HCT116 (cell line): ENCODE results near the gene MAJIN. TPM values are rescaled to one million over a fixed set of nuclear protein-coding genes. Genes with fewer than 3 reads are reported as not detected.

Source experiments
- ATAC-seq: fragments of 200-7000 bp; cut with Tn5 transposase; 2 replicates; pipeline ENCODE4 v1.9.1; 2020; ENCODE audit warnings: mild to moderate bottlenecking, moderate library complexity
- BruUV-seq: library from RNA; stranded (reverse); fragments of 400-500 nt; replicated peaks from 2 replicates; lab custom pipeline; 2021; lab: Mats Ljungman, UMichigan
- CTCF ChIA-PET: fragments of 300-600 bp; sonication (Branson Sonifier 250); formaldehyde crosslinking; loops from one replicate; lab custom pipeline; 2021; ENCODE audit warnings: antibody characterized with exemption; lab: Charles Lee
- POLR2A ChIA-PET: fragments of 300-600, 350-600 bp; sonication (Branson Sonifier 250); formaldehyde crosslinking; loops from one replicate; lab custom pipeline; 2021; ENCODE audit warnings: antibody characterized with exemption; lab: Charles Lee
- RAD21 ChIA-PET, 2 experiments: fragments of 300-600 bp; sonication (Branson Sonifier 250); formaldehyde crosslinking; loops; one replicate each; lab custom pipeline; 2023; ENCODE audit warnings: low total read pairs in 2 of 2; ENCODE audit not compliant: uncharacterized antibody in 2 of 2, unreplicated experiment in 2 of 2, low non-redundant PET in 1 of 2; lab: Charles Lee
- DNase-seq: peaks from one replicate; pipeline ENCODE4 v3.0.0-alpha.2; 2010; ENCODE audit warnings: low read depth, low spot score
- H2AFZ ChIP-seq: fragments of 200-600 bp; shearing (Covaris generic), sonication (generic); 2 replicates; pipeline ENCODE4 v1.6.1; 2017; ENCODE audit warnings: low read depth, mixed run types, mixed read lengths, antibody characterized with exemption, low read length; ENCODE audit not compliant: poor library complexity, severe bottlenecking
- H3K27ac ChIP-seq: 2 replicates; pipeline ENCODE4 v1.5.1; 2012; ENCODE audit warnings: low read depth, low read length
- H3K27me3 ChIP-seq: fragments of 200-600 bp; sonication (generic); 2 replicates; pipeline ENCODE4 v1.6.1; 2016; ENCODE audit warnings: mixed run types, low read length, mixed read lengths; ENCODE audit not compliant: insufficient read depth
- H3K36me3 ChIP-seq, 2 experiments: fragments of 200-500 bp in 1 of 2; fragments of 200-600 bp in 1 of 2; sonication (Bioruptor generic) in 1 of 2; sonication (generic) in 1 of 2; 2 replicates each; pipeline versions ENCODE4 v1.5.1 to v1.6.1; 2014 to 2016; ENCODE audit warnings: low read length in 2 of 2, inconsistent platforms in 1 of 2, mixed read lengths in 1 of 2, mixed run types in 1 of 2; ENCODE audit not compliant: insufficient read depth in 2 of 2, control insufficient read depth in 1 of 2
- H3K4me1 ChIP-seq, 2 experiments: fragments of 200-600 bp in 1 of 2; sonication (generic) in 1 of 2; 2 replicates each; pipeline versions ENCODE4 v1.5.1 to v1.6.1; 2012 to 2017; ENCODE audit warnings: low read length in 2 of 2, inconsistent platforms in 1 of 2, mild to moderate bottlenecking in 1 of 2, mixed read lengths in 1 of 2, mixed run types in 1 of 2, moderate library complexity in 1 of 2; ENCODE audit not compliant: insufficient read depth in 2 of 2, control insufficient read depth in 1 of 2
- H3K4me2 ChIP-seq: fragments of 200-600 bp; sonication (generic); 2 replicates; pipeline ENCODE4 v1.6.1; 2017; ENCODE audit warnings: mixed run types, low read length, mixed read lengths
- H3K4me3 ChIP-seq, 2 experiments: fragments of 200-600 bp in 1 of 2; sonication (generic) in 1 of 2; replicated peaks in 1 of 2; 2 replicates each; pipeline ENCODE4 v1.5.1; 2011 to 2016; ENCODE audit warnings: low read length in 2 of 2, control low read depth in 1 of 2, low read depth in 1 of 2, mild to moderate bottlenecking in 1 of 2, mixed read lengths in 1 of 2, mixed run types in 1 of 2
- H3K79me2 ChIP-seq: fragments of 200-600 bp; sonication (generic); 2 replicates; pipeline ENCODE4 v1.6.1; 2017; ENCODE audit warnings: mild to moderate bottlenecking, mixed run types, low read length, moderate library complexity, mixed read lengths; ENCODE audit not compliant: insufficient read depth
- H3K9ac ChIP-seq: fragments of 200-600 bp; sonication (generic); 2 replicates; pipeline ENCODE4 v1.6.1; 2016; ENCODE audit warnings: low read length, mixed read lengths
- H3K9me2 ChIP-seq: fragments of 200-600 bp; sonication (generic), shearing (Covaris generic); 2 replicates; pipeline ENCODE4 v1.6.1; 2017; ENCODE audit warnings: mixed run types, mild to moderate bottlenecking, moderate library complexity; ENCODE audit not compliant: insufficient read depth
- H3K9me3 ChIP-seq, 2 experiments: fragments of 200-500 bp in 1 of 2; fragments of 200-600 bp in 1 of 2; sonication (Bioruptor generic) in 1 of 2; sonication (generic) in 1 of 2; 2 replicates each; pipeline ENCODE4 v1.6.1; 2014 to 2017; ENCODE audit warnings: low read length in 2 of 2, mixed read lengths in 2 of 2, inconsistent platforms in 1 of 2, low read depth in 1 of 2, mild to moderate bottlenecking in 1 of 2, mixed run types in 1 of 2, moderate library complexity in 1 of 2; ENCODE audit not compliant: control insufficient read depth in 1 of 2, insufficient read depth in 1 of 2
- H4K20me1 ChIP-seq: fragments of 200-600 bp; sonication (generic), shearing (Covaris generic); 2 replicates; pipeline ENCODE4 v1.6.1; 2017; ENCODE audit warnings: mixed run types, mild to moderate bottlenecking, moderate library complexity; ENCODE audit not compliant: insufficient read depth
- ATF3 ChIP-seq: IDR thresholded peaks from 2 replicates; pipeline ENCODE4 v1.6.1; 2012
- CBX3 ChIP-seq: IDR thresholded peaks from 2 replicates; pipeline ENCODE4 v1.6.1; 2012; ENCODE audit warnings: low read depth
- CEBPB ChIP-seq: IDR thresholded peaks from 2 replicates; pipeline ENCODE4 v1.6.1; 2012; ENCODE audit warnings: low read depth
- CTCF ChIP-seq, 3 experiments: fragments of 200-600 bp in 1 of 3; sonication (generic) in 1 of 3; IDR thresholded peaks in 2 of 3; conservative IDR thresholded peaks in 1 of 3; 2 replicates each; pipeline ENCODE4 v1.5.1; 2012 to 2017; ENCODE audit warnings: low read depth in 2 of 3, low read length in 2 of 3, antibody characterized with exemption in 1 of 3, borderline replicate concordance in 1 of 3, control low read depth in 1 of 3, mild to moderate bottlenecking in 1 of 3, mixed read lengths in 1 of 3, mixed run types in 1 of 3, moderate library complexity in 1 of 3; ENCODE audit not compliant: insufficient read depth in 1 of 3
- EZH2 ChIP-seq: fragments of 200-600 bp; sonication (generic); IDR thresholded peaks from 2 replicates; pipeline ENCODE4 v1.6.1; 2017; ENCODE audit warnings: antibody characterized with exemption, mixed run types
- EZH2phosphoT487 ChIP-seq: fragments of 200-600 bp; IDR thresholded peaks from 2 replicates; pipeline ENCODE4 v1.6.1; 2018; ENCODE audit warnings: antibody characterized with exemption, borderline replicate concordance
- FOSL1 ChIP-seq: IDR thresholded peaks from 2 replicates; pipeline ENCODE4 v1.6.1; 2012; ENCODE audit warnings: low read depth
- JUND ChIP-seq: IDR thresholded peaks from 2 replicates; pipeline ENCODE4 v1.6.1; 2012
- MAX ChIP-seq: IDR thresholded peaks from 2 replicates; pipeline ENCODE4 v1.6.1; 2012
- POLR2A ChIP-seq: IDR thresholded peaks from 2 replicates; pipeline ENCODE4 v1.7.0; 2011; ENCODE audit warnings: borderline replicate concordance; ENCODE audit not compliant: insufficient read depth, insufficient read length; ENCODE audit errors: extremely low read depth
- POLR2AphosphoS5 ChIP-seq: IDR thresholded peaks from 2 replicates; pipeline ENCODE4 v1.6.1; 2011; ENCODE audit warnings: mild to moderate bottlenecking, low read depth, low read length, moderate library complexity
- RAD21 ChIP-seq: IDR thresholded peaks from 2 replicates; pipeline ENCODE4 v1.6.1; 2012; ENCODE audit warnings: low read depth, mild to moderate bottlenecking
- REST ChIP-seq: IDR thresholded peaks from 2 replicates; pipeline ENCODE4 v1.6.1; 2012; ENCODE audit warnings: low read depth
- SIN3A ChIP-seq: IDR thresholded peaks from 2 replicates; pipeline ENCODE4 v1.6.1; 2012; ENCODE audit warnings: low read depth
- SP1 ChIP-seq: IDR thresholded peaks from 2 replicates; pipeline ENCODE4 v1.6.1; 2012; ENCODE audit warnings: low read depth
- YY1 ChIP-seq: IDR thresholded peaks from 2 replicates; pipeline ENCODE4 v1.6.1; 2011; ENCODE audit warnings: low read length, low read depth, moderate library complexity, mild to moderate bottlenecking; ENCODE audit not compliant: insufficient replicate concordance; ENCODE audit errors: extremely low read depth
- ZFX ChIP-seq: fragments of 450-650 bp; IDR thresholded peaks from 2 replicates; pipeline ENCODE4 v1.6.1; 2017
- ZNF274 ChIP-seq: fragments of 200-500 bp; sonication (Bioruptor generic); IDR thresholded peaks from 2 replicates; pipeline ENCODE4 v1.6.1; 2014; ENCODE audit warnings: mild to moderate bottlenecking, low read depth, low read length, inconsistent platforms
- intact Hi-C: fragments of 100-400 bp; cut with micrococcal nuclease; formaldehyde crosslinking; loops from 2 replicates; pipeline ENCODE4 v1.10.0; 2022
- total RNA-seq: library from RNA; stranded (reverse); gene quantifications from one replicate; pipeline ENCODE4 v1.2.1, GENCODE V29; 2021; ENCODE audit not compliant: unreplicated experiment

MAJIN gene
- total RNA-seq, 1 experiment from 2014 or later: not detected

GRCh38 chr11:64954201-64954600, 17.7 kb downstream of the MAJIN start:
- H3K36me3 ChIP-seq: no peaks in the 10 kb centered on the region
- no peak overlapping the region for H3K4me3 ChIP-seq
- H3K27ac ChIP-seq: no peak overlapping the region
- TF ChIP-seq FOSL1: no peak
- TF ChIP-seq SIN3A: no peak
- no peak for TF ChIP-seq CTCF (IDR thresholded peaks at IDR 0.05 in 2 of 3, conservative IDR thresholded peaks at IDR 0.05 in 1 of 3; ENCODE audit: borderline replicate concordance in 1 of 3, insufficient read depth in 1 of 3, low read depth in 2 of 3, low read length in 2 of 3)
- TF ChIP-seq CEBPB: no peak
- TF ChIP-seq CBX3: no peak
- no peak for TF ChIP-seq MAX
- TF ChIP-seq JUND: no peak
- no peak for TF ChIP-seq POLR2A
- no peak for TF ChIP-seq EZH2
- no peak for TF ChIP-seq POLR2AphosphoS5
- TF ChIP-seq ZFX: no peak
- TF ChIP-seq REST: no peak
- no peak for TF ChIP-seq EZH2phosphoT487
- TF ChIP-seq YY1: no peak
- TF ChIP-seq SP1: no peak
- no peak for TF ChIP-seq ZNF274
- no peak for TF ChIP-seq RAD21
- TF ChIP-seq ATF3: no peak
- ChIA-PET CTCF (no interaction called here), RAD21 (no interaction called here), POLR2A (no interaction called here)
- no peaks in the 10 kb centered on the region for H3K9me2 ChIP-seq
- ATAC-seq (no peak), DNase-seq (no peak)
- intact Hi-C loops: no loop called here
- no peak overlapping the region for H3K4me2 ChIP-seq
- BruUV-seq: no TSS peak
- no peak overlapping the region for H3K9ac ChIP-seq
- H3K27me3 ChIP-seq: no peaks in the 10 kb centered on the region
- no peaks in the 10 kb centered on the region for H3K79me2 ChIP-seq
- H3K4me1 ChIP-seq: no peaks in the 10 kb centered on the region
- H3K9me3 ChIP-seq: no peaks in the 10 kb centered on the region
- H2AFZ ChIP-seq: no peak overlapping the region
- no peaks in the 10 kb centered on the region for H4K20me1 ChIP-seq
